Measurements from ENCODE around the gene KY. TPM values are rescaled to one million over a fixed set of nuclear protein-coding genes. Genes with fewer than 3 reads are reported as not detected.
A peak's percentile ranks its signal among the peaks of the same experiment; 100 is the strongest.

The KY gene
- total RNA-seq, 3 donors from 2014 or later: 0.33 to 1.2 TPM; not detected in 1

DNA sequence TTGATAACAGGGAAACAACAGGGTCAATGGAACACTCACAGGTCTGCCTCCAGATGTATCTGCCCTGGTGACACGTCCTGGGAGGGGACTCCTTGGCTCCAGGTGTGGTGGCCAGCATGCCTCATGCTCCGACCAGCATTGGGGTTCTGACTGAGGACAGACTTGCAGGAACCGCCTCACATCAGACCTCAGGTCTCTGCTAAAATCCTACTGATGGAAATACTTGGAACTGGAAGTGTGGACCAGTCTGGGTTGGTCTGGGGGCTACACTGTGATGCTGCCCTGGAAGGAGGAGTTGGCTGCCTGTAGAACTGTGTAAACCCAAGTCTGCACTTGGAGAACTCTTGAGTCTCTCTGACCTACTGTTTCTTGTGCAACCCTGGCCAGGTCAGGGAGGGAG is 17.1 kb upstream of the KY start:
- Histone ChIP-seq H3K9me3 (no peaks in the 10 kb centered on the region), H3K27ac (peak overlapping the region; percentile 75 to 80), H3K4me3 (no peak overlapping the region), H3K36me3 (no peaks in the 10 kb centered on the region), H3K27me3 (no peaks in the 10 kb centered on the region), H3K4me1 (no peaks in the 10 kb centered on the region)
- DNase-seq (ENCODE audit: low spot score in 2 of 2): no peak
- TF ChIP-seq POLR2AphosphoS5 (IDR thresholded peaks at IDR 0.05) (no peak), POLR2A (IDR thresholded peaks at IDR 0.05) (no peak)
- TF ChIP-seq, protein P1, sequence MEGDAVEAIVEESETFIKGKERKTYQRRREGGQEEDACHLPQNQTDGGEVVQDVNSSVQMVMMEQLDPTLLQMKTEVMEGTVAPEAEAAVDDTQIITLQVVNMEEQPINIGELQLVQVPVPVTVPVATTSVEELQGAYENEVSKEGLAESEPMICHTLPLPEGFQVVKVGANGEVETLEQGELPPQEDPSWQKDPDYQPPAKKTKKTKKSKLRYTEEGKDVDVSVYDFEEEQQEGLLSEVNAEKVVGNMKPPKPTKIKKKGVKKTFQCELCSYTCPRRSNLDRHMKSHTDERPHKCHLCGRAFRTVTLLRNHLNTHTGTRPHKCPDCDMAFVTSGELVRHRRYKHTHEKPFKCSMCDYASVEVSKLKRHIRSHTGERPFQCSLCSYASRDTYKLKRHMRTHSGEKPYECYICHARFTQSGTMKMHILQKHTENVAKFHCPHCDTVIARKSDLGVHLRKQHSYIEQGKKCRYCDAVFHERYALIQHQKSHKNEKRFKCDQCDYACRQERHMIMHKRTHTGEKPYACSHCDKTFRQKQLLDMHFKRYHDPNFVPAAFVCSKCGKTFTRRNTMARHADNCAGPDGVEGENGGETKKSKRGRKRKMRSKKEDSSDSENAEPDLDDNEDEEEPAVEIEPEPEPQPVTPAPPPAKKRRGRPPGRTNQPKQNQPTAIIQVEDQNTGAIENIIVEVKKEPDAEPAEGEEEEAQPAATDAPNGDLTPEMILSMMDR (IDR thresholded peaks at IDR 0.05): no peak
- intact Hi-C loops (cut with DNase I; ENCODE audit: low total_unique reads): no loop called here

DNA sequence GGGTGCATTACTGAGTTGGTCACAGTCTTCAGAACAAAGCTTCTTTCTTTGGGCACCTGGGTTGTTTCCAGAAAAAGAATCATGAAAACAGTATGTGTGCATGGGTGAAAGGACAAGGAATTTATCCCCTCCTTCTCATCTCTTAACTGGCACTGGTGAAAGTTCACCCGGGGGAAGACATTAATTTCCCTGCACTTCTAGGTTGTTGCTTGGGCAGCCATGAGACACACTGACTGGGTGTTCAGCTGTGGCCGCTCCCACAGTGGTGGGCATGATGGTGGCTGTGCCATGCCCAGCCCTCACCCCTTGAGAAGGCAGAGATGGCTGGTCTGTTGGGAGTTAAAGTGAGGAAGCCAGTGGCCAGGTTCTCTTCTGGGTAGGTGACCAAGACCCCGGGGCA is 16.6 kb upstream of the KY start:
- TF ChIP-seq, protein P1 (IDR thresholded peaks at IDR 0.05): no peak
- TF ChIP-seq POLR2AphosphoS5 (IDR thresholded peaks at IDR 0.05) (no peak), POLR2A (IDR thresholded peaks at IDR 0.05) (no peak)
- no peaks in the 10 kb centered on the region for H3K4me1 ChIP-seq
- H3K4me3 ChIP-seq: no peak overlapping the region
- H3K36me3 ChIP-seq: no peaks in the 10 kb centered on the region
- no peak for DNase-seq (ENCODE audit: low spot score in 2 of 2)
- intact Hi-C loops (cut with DNase I; ENCODE audit: low total_unique reads): no loop called here
- no peaks in the 10 kb centered on the region for H3K9me3 ChIP-seq
- peak overlapping the region; percentile 75 to 80 for H3K27ac ChIP-seq
- H3K27me3 ChIP-seq: no peaks in the 10 kb centered on the region

DNA sequence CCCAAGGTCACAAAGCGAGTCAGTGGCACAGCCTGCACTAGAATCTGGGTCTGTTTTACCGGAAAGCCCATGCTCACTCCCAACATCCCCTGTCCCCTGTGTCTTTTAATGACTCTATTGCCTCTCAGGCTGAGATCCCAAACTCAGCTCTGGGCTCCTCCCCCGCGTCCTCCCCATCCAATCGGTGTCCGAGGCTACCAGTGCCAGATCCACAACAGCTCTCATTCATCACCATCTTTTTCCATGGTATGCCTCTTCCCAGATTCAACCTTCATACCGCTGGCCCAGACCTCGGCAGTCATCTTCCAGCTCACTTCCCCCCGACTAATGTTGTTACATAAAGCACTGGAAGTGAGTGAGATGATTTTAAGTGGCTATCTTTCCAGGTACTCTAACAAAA is 16.1 kb upstream of the KY start:
- Histone ChIP-seq H3K4me1 (no peaks in the 10 kb centered on the region), H3K36me3 (no peaks in the 10 kb centered on the region), H3K9me3 (no peaks in the 10 kb centered on the region), H3K27ac (peak overlapping the region; percentile 75 to 80), H3K4me3 (no peak overlapping the region), H3K27me3 (no peaks in the 10 kb centered on the region)
- intact Hi-C loops (cut with DNase I; ENCODE audit: low total_unique reads): no loop called here
- TF ChIP-seq POLR2AphosphoS5 (IDR thresholded peaks at IDR 0.05) (no peak), POLR2A (IDR thresholded peaks at IDR 0.05) (no peak)
- TF ChIP-seq, protein P1 (IDR thresholded peaks at IDR 0.05): no peak
- peak in 1 of 2 donors; percentile 57 for DNase-seq (ENCODE audit: low spot score in 2 of 2)

DNA sequence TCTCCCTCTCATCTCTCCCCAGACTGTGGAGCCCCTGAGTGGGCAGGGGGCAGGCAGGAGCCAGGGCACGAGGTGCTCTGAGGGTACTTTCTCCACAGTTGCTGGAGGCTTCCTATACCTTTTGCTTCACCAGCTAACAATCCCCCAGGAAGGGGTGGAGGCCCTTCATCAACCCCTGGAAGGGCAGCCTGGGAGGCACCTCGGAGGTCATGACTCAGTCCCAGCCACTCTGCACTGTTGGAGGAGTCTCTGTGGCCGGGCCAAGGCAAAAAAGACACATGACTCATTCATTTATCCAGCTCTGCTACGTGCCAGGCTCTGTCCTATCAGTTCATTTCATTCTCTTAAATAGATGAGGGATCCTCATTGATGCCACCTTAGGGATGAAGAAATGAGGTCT is 15.6 kb upstream of the KY start:
- Histone ChIP-seq H3K4me3 (no peak overlapping the region), H3K4me1 (no peaks in the 10 kb centered on the region), H3K36me3 (no peaks in the 10 kb centered on the region), H3K27me3 (no peaks in the 10 kb centered on the region), H3K9me3 (no peaks in the 10 kb centered on the region), H3K27ac (peak overlapping the region; percentile 75 to 80)
- intact Hi-C loops (cut with DNase I; ENCODE audit: low total_unique reads): no loop called here
- DNase-seq (ENCODE audit: low spot score in 2 of 2): no peak
- TF ChIP-seq POLR2AphosphoS5 (IDR thresholded peaks at IDR 0.05): no peak
- TF ChIP-seq, protein P1 (IDR thresholded peaks at IDR 0.05): no peak

DNA sequence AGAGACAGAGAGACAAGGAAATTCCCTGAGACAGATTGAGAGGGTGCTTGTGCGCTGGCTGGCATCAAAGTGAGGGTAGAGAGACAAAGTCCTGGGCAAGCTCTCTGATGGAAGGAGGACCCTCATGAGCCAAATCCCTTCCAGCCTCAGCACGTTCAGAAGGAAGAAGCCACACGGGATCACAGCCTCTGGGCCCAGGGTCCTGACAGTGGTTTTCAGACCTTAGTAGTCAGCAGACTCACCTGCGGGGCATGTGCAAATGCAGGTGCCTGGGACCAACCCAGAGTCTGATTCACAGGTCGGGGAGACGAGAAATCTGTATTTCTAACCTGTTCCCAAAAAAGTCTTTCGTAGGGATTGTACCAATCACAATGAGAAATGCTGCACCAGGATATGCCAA is 15.2 kb upstream of the KY start:
- Histone ChIP-seq H3K4me1 (no peaks in the 10 kb centered on the region), H3K36me3 (no peaks in the 10 kb centered on the region), H3K27ac (peak overlapping the region; percentile 75 to 80), H3K9me3 (no peaks in the 10 kb centered on the region), H3K27me3 (no peaks in the 10 kb centered on the region), H3K4me3 (no peak overlapping the region)
- DNase-seq (ENCODE audit: low spot score in 2 of 2): no peak
- intact Hi-C loops (cut with DNase I; ENCODE audit: low total_unique reads): no loop called here
- TF ChIP-seq POLR2AphosphoS5 (IDR thresholded peaks at IDR 0.05): no peak
- TF ChIP-seq, protein P1 (IDR thresholded peaks at IDR 0.05): no peak
- no peak for TF ChIP-seq POLR2A (IDR thresholded peaks at IDR 0.05)

Measured in breast epithelium (tissue), 4 donors.